HCT116 (cell line): ENCODE results near the gene RPS6KL1. TPM values are rescaled to one million over a fixed set of nuclear protein-coding genes. Genes with fewer than 3 reads are reported as not detected.

Experiments used
- ATAC-seq: fragments of 200-7000 bp; cut with Tn5 transposase; 2 replicates; pipeline ENCODE4 v1.9.1; 2020; ENCODE audit warnings: mild to moderate bottlenecking, moderate library complexity
- BruUV-seq: library from RNA; stranded (reverse); fragments of 400-500 nt; replicated peaks from 2 replicates; lab custom pipeline; 2021; lab: Mats Ljungman, UMichigan
- CTCF ChIA-PET: fragments of 300-600 bp; sonication (Branson Sonifier 250); formaldehyde crosslinking; loops from one replicate; lab custom pipeline; 2021; ENCODE audit warnings: antibody characterized with exemption; lab: Charles Lee
- POLR2A ChIA-PET: fragments of 300-600, 350-600 bp; sonication (Branson Sonifier 250); formaldehyde crosslinking; loops from one replicate; lab custom pipeline; 2021; ENCODE audit warnings: antibody characterized with exemption; lab: Charles Lee
- RAD21 ChIA-PET, 2 experiments: fragments of 300-600 bp; sonication (Branson Sonifier 250); formaldehyde crosslinking; loops; one replicate each; lab custom pipeline; 2023; ENCODE audit warnings: low total read pairs in 2 of 2; ENCODE audit not compliant: uncharacterized antibody in 2 of 2, unreplicated experiment in 2 of 2, low non-redundant PET in 1 of 2; lab: Charles Lee
- DNase-seq: peaks from one replicate; pipeline ENCODE4 v3.0.0-alpha.2; 2010; ENCODE audit warnings: low read depth, low spot score
- H2AFZ ChIP-seq: fragments of 200-600 bp; shearing (Covaris generic), sonication (generic); 2 replicates; pipeline ENCODE4 v1.6.1; 2017; ENCODE audit warnings: low read depth, mixed run types, mixed read lengths, antibody characterized with exemption, low read length; ENCODE audit not compliant: poor library complexity, severe bottlenecking
- H3K27ac ChIP-seq: 2 replicates; pipeline ENCODE4 v1.5.1; 2012; ENCODE audit warnings: low read depth, low read length
- H3K27me3 ChIP-seq: fragments of 200-600 bp; sonication (generic); 2 replicates; pipeline ENCODE4 v1.6.1; 2016; ENCODE audit warnings: mixed run types, low read length, mixed read lengths; ENCODE audit not compliant: insufficient read depth
- H3K36me3 ChIP-seq, 2 experiments: fragments of 200-500 bp in 1 of 2; fragments of 200-600 bp in 1 of 2; sonication (Bioruptor generic) in 1 of 2; sonication (generic) in 1 of 2; 2 replicates each; pipeline versions ENCODE4 v1.5.1 to v1.6.1; 2014 to 2016; ENCODE audit warnings: low read length in 2 of 2, inconsistent platforms in 1 of 2, mixed read lengths in 1 of 2, mixed run types in 1 of 2; ENCODE audit not compliant: insufficient read depth in 2 of 2, control insufficient read depth in 1 of 2
- H3K4me1 ChIP-seq, 2 experiments: fragments of 200-600 bp in 1 of 2; sonication (generic) in 1 of 2; 2 replicates each; pipeline versions ENCODE4 v1.5.1 to v1.6.1; 2012 to 2017; ENCODE audit warnings: low read length in 2 of 2, inconsistent platforms in 1 of 2, mild to moderate bottlenecking in 1 of 2, mixed read lengths in 1 of 2, mixed run types in 1 of 2, moderate library complexity in 1 of 2; ENCODE audit not compliant: insufficient read depth in 2 of 2, control insufficient read depth in 1 of 2
- H3K4me2 ChIP-seq: fragments of 200-600 bp; sonication (generic); 2 replicates; pipeline ENCODE4 v1.6.1; 2017; ENCODE audit warnings: mixed run types, low read length, mixed read lengths
- H3K4me3 ChIP-seq, 2 experiments: fragments of 200-600 bp in 1 of 2; sonication (generic) in 1 of 2; replicated peaks in 1 of 2; 2 replicates each; pipeline ENCODE4 v1.5.1; 2011 to 2016; ENCODE audit warnings: low read length in 2 of 2, control low read depth in 1 of 2, low read depth in 1 of 2, mild to moderate bottlenecking in 1 of 2, mixed read lengths in 1 of 2, mixed run types in 1 of 2
- H3K79me2 ChIP-seq: fragments of 200-600 bp; sonication (generic); 2 replicates; pipeline ENCODE4 v1.6.1; 2017; ENCODE audit warnings: mild to moderate bottlenecking, mixed run types, low read length, moderate library complexity, mixed read lengths; ENCODE audit not compliant: insufficient read depth
- H3K9ac ChIP-seq: fragments of 200-600 bp; sonication (generic); 2 replicates; pipeline ENCODE4 v1.6.1; 2016; ENCODE audit warnings: low read length, mixed read lengths
- H3K9me2 ChIP-seq: fragments of 200-600 bp; sonication (generic), shearing (Covaris generic); 2 replicates; pipeline ENCODE4 v1.6.1; 2017; ENCODE audit warnings: mixed run types, mild to moderate bottlenecking, moderate library complexity; ENCODE audit not compliant: insufficient read depth
- H3K9me3 ChIP-seq, 2 experiments: fragments of 200-500 bp in 1 of 2; fragments of 200-600 bp in 1 of 2; sonication (Bioruptor generic) in 1 of 2; sonication (generic) in 1 of 2; 2 replicates each; pipeline ENCODE4 v1.6.1; 2014 to 2017; ENCODE audit warnings: low read length in 2 of 2, mixed read lengths in 2 of 2, inconsistent platforms in 1 of 2, low read depth in 1 of 2, mild to moderate bottlenecking in 1 of 2, mixed run types in 1 of 2, moderate library complexity in 1 of 2; ENCODE audit not compliant: control insufficient read depth in 1 of 2, insufficient read depth in 1 of 2
- H4K20me1 ChIP-seq: fragments of 200-600 bp; sonication (generic), shearing (Covaris generic); 2 replicates; pipeline ENCODE4 v1.6.1; 2017; ENCODE audit warnings: mixed run types, mild to moderate bottlenecking, moderate library complexity; ENCODE audit not compliant: insufficient read depth
- ATF3 ChIP-seq: IDR thresholded peaks from 2 replicates; pipeline ENCODE4 v1.6.1; 2012
- ELF1 ChIP-seq: IDR thresholded peaks from 2 replicates; pipeline ENCODE4 v1.6.1; 2012; ENCODE audit warnings: low read depth, borderline replicate concordance
- EZH2 ChIP-seq: fragments of 200-600 bp; sonication (generic); IDR thresholded peaks from 2 replicates; pipeline ENCODE4 v1.6.1; 2017; ENCODE audit warnings: antibody characterized with exemption, mixed run types
- EZH2phosphoT487 ChIP-seq: fragments of 200-600 bp; IDR thresholded peaks from 2 replicates; pipeline ENCODE4 v1.6.1; 2018; ENCODE audit warnings: antibody characterized with exemption, borderline replicate concordance
- POLR2A ChIP-seq: IDR thresholded peaks from 2 replicates; pipeline ENCODE4 v1.7.0; 2011; ENCODE audit warnings: borderline replicate concordance; ENCODE audit not compliant: insufficient read depth, insufficient read length; ENCODE audit errors: extremely low read depth
- REST ChIP-seq: IDR thresholded peaks from 2 replicates; pipeline ENCODE4 v1.6.1; 2012; ENCODE audit warnings: low read depth
- SP1 ChIP-seq: IDR thresholded peaks from 2 replicates; pipeline ENCODE4 v1.6.1; 2012; ENCODE audit warnings: low read depth
- SRF ChIP-seq: IDR thresholded peaks from 2 replicates; pipeline ENCODE4 v1.6.1; 2012; ENCODE audit warnings: low read depth
- TCF7L2 ChIP-seq: IDR thresholded peaks from 2 replicates; pipeline ENCODE4 v1.7.0; 2011; ENCODE audit warnings: borderline replicate concordance, inconsistent platforms; ENCODE audit not compliant: insufficient read depth, insufficient read length; ENCODE audit errors: extremely low read depth
- ZFX ChIP-seq: fragments of 450-650 bp; IDR thresholded peaks from 2 replicates; pipeline ENCODE4 v1.6.1; 2017
- ZNF274 ChIP-seq: fragments of 200-500 bp; sonication (Bioruptor generic); IDR thresholded peaks from 2 replicates; pipeline ENCODE4 v1.6.1; 2014; ENCODE audit warnings: mild to moderate bottlenecking, low read depth, low read length, inconsistent platforms
- intact Hi-C: fragments of 100-400 bp; cut with micrococcal nuclease; formaldehyde crosslinking; loops from 2 replicates; pipeline ENCODE4 v1.10.0; 2022
- total RNA-seq: library from RNA; stranded (reverse); gene quantifications from one replicate; pipeline ENCODE4 v1.2.1, GENCODE V29; 2021; ENCODE audit not compliant: unreplicated experiment
- TF ChIP-seq, protein P1 (sequence below): IDR thresholded peaks from 2 replicates; pipeline ENCODE4 v1.6.1; 2012

The RPS6KL1 gene
- total RNA-seq, 1 experiment from 2014 or later: 6.7 TPM

- Histone ChIP-seq H3K36me3 (peaks cover 3 to 7% of the 10 kb centered on the region in 2 experiments; a peak in 1 of 4 replicates), H3K4me2 (no peak overlapping the region), H4K20me1 (peaks cover 6% of the 10 kb centered on the region; the same call in 1 of the 2 replicates), H3K9me3 (no peaks in the 10 kb centered on the region), H3K27ac (no peak overlapping the region), H2AFZ (no peak overlapping the region), H3K4me1 (peaks cover 16 to 17% of the 10 kb centered on the region in 2 experiments), H3K4me3 (no peak overlapping the region), H3K79me2 (peaks cover 29% of the 10 kb centered on the region), H3K9me2 (no peaks in the 10 kb centered on the region), H3K27me3 (no peaks in the 10 kb centered on the region), H3K9ac (no peak overlapping the region)
- no TSS peak for BruUV-seq
- ChIA-PET POLR2A (interaction anchor here (0.7 kb wide), 1 partner anchor 9 kb away, joined by 3 read pairs; no protein-coding TSS in a partner anchor), RAD21 (interaction anchor here (0.6 to 0.7 kb wide), 3 partner anchors 41 to 284 kb away, joined by 4 to 5 read pairs (median 4); no protein-coding TSS in a partner anchor), CTCF (interaction anchor here (1.7 to 5.3 kb wide), 2 partner anchors 19 to 26 kb away, joined by 8 to 27 read pairs; no protein-coding TSS in a partner anchor)
- intact Hi-C loops: no loop called here
- TF ChIP-seq ZFX (no peak), ATF3 (no peak), ELF1 (no peak), EZH2phosphoT487 (no peak), REST (no peak), SRF (no peak), EZH2 (no peak), TCF7L2 (no peak), POLR2A (no peak), ZNF274 (no peak), SP1 (no peak)
- TF ChIP-seq, protein P1, sequence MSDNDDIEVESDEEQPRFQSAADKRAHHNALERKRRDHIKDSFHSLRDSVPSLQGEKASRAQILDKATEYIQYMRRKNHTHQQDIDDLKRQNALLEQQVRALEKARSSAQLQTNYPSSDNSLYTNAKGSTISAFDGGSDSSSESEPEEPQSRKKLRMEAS: no peak
- DNase-seq: no peak
- ATAC-seq: no peak
These were observed 43.5 kb downstream of the RPS6KL1 start for GRCh38 chr14:74879427-74880182.
